A673 (cell line): ENCODE data around the gene CCDC178.

Experiments
- EZH2 ChIP-seq: fragments of 200-600 bp; sonication (generic); IDR thresholded peaks from 2 replicates; pipeline ENCODE4 v1.6.1; 2017; ENCODE audit warnings: borderline replicate concordance, low read depth, mild to moderate bottlenecking, mixed read lengths, antibody characterized with exemption, low read length; ENCODE audit not compliant: poor library complexity, severe bottlenecking
- TF ChIP-seq, protein P1 (sequence below): fragments of 300-800, 200-600 bp; sonication (generic); conservative IDR thresholded peaks from 2 replicates; pipeline ENCODE4 v1.5.1; 2017; ENCODE audit warnings: low read depth, mild to moderate bottlenecking, antibody characterized with exemption, low read length, moderate library complexity, mixed read lengths

DNA sequence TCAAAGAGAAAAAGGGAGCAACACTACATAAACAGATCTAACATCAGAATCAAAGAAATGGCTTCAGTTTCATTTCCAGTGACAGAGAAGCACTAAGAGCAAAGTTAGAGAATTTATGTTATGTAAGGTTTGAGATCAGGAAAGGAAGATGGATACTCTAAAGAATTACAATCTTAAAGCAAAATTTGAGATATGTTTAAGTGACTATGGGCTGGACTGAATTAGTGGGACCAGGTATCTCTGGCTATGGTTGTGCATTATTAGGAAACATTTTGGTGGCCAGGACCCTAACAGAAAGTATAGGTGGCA lies 208.2 kb downstream of the CCDC178 start:
- TF ChIP-seq, protein P1, sequence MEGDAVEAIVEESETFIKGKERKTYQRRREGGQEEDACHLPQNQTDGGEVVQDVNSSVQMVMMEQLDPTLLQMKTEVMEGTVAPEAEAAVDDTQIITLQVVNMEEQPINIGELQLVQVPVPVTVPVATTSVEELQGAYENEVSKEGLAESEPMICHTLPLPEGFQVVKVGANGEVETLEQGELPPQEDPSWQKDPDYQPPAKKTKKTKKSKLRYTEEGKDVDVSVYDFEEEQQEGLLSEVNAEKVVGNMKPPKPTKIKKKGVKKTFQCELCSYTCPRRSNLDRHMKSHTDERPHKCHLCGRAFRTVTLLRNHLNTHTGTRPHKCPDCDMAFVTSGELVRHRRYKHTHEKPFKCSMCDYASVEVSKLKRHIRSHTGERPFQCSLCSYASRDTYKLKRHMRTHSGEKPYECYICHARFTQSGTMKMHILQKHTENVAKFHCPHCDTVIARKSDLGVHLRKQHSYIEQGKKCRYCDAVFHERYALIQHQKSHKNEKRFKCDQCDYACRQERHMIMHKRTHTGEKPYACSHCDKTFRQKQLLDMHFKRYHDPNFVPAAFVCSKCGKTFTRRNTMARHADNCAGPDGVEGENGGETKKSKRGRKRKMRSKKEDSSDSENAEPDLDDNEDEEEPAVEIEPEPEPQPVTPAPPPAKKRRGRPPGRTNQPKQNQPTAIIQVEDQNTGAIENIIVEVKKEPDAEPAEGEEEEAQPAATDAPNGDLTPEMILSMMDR, result no peak; the same call in 1 of the 2 replicates
- no peak for TF ChIP-seq EZH2
